ENCODE data around the gene CFAP100. TPM values are rescaled to one million over a fixed set of nuclear protein-coding genes. Genes with fewer than 3 reads are reported as not detected.

Gene CFAP100
- total and polyA plus RNA-seq, 2 of the 4 experiments (the other 2 are of a cell fraction): not detected

DNA sequence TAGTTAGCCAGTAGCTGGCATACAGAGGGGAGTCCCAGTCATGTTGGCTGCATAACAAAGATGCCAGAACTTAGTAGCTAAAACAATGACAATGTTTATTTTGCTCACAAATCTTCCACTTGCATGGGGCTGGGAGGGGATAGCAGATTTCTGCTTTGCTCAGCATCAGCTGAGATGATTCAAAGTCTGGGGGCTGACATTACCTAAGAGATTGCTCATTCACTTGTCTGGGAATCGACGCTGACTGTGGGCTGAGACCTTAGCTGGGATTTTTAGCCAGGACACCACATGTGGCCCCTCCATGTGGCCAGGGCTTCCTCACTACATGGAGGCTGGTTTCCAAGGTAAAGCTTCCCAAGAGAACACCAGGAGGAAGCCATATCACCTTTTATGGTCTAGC lies 12.7 kb upstream of the CFAP100 start:
- CTCF ChIA-PET: no interaction called here
- H3K9me1 ChIP-seq (ENCODE audit: insufficient read depth, low read length): no peaks in the 10 kb centered on the region
- DNase-seq (no peak), ATAC-seq (ENCODE audit: low read depth) (no peak)
- intact Hi-C loops (cut with micrococcal nuclease): no loop called here
- H4K5ac ChIP-seq (ENCODE audit: low read depth, low read length): no peak overlapping the region
- no peak overlapping the region for H2BK15ac ChIP-seq (ENCODE audit: low read depth, low read length)
- H2AK9ac ChIP-seq (replicated peaks; ENCODE audit: low read depth, low read length, poor library complexity): no peak overlapping the region
- no peaks in the 10 kb centered on the region for H4K20me1 ChIP-seq (ENCODE audit: insufficient read depth, low read length)
- peaks cover 26% of the 10 kb centered on the region for H3K27me3 ChIP-seq (ENCODE audit: control insufficient read depth, insufficient read depth, low read length)
- no peak overlapping the region for H3K9ac ChIP-seq (ENCODE audit: low read depth, low read length)
- whole genome bisulfite sequencing, 2 experiments (ENCODE audit: extremely low coverage in 2 of 2, insufficient read length in 1 of 2): no CpG with 5 or more reads among the region's 2 CpGs
- POLR2A ChIA-PET (ENCODE audit: unreplicated experiment): interaction anchor here (0.6 kb wide), 1 partner anchor 712 kb away, joined by 4 read pairs; no protein-coding TSS in a partner anchor
- H3K4me2 ChIP-seq (ENCODE audit: low read depth, low read length): no peak overlapping the region
- H3K14ac ChIP-seq (replicated peaks; ENCODE audit: low read depth, low read length): no peak overlapping the region
- no peak overlapping the region for H3K56ac ChIP-seq (ENCODE audit: extremely low read depth, insufficient read depth, low read length)
- in situ Hi-C loops (cut with MboI; ENCODE audit: low sequenced_read_pairs): loop anchor here (25.0 kb wide), 1 partner anchor 420 kb away; the partner anchor contains the start of gene ROPN1B
- TF ChIP-seq, protein P1, sequence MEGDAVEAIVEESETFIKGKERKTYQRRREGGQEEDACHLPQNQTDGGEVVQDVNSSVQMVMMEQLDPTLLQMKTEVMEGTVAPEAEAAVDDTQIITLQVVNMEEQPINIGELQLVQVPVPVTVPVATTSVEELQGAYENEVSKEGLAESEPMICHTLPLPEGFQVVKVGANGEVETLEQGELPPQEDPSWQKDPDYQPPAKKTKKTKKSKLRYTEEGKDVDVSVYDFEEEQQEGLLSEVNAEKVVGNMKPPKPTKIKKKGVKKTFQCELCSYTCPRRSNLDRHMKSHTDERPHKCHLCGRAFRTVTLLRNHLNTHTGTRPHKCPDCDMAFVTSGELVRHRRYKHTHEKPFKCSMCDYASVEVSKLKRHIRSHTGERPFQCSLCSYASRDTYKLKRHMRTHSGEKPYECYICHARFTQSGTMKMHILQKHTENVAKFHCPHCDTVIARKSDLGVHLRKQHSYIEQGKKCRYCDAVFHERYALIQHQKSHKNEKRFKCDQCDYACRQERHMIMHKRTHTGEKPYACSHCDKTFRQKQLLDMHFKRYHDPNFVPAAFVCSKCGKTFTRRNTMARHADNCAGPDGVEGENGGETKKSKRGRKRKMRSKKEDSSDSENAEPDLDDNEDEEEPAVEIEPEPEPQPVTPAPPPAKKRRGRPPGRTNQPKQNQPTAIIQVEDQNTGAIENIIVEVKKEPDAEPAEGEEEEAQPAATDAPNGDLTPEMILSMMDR (conservative IDR thresholded peaks at IDR 0.05; ENCODE audit: low read depth, low read length): no peak
- TF ChIP-seq, protein P2, sequence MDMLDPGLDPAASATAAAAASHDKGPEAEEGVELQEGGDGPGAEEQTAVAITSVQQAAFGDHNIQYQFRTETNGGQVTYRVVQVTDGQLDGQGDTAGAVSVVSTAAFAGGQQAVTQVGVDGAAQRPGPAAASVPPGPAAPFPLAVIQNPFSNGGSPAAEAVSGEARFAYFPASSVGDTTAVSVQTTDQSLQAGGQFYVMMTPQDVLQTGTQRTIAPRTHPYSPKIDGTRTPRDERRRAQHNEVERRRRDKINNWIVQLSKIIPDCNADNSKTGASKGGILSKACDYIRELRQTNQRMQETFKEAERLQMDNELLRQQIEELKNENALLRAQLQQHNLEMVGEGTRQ (IDR thresholded peaks at IDR 0.05; ENCODE audit: low read depth, low read length): no peak
- TF ChIP-seq RAD21 (IDR thresholded peaks at IDR 0.05; ENCODE audit: low read length) (no peak), MAFK (IDR thresholded peaks at IDR 0.05; ENCODE audit: low read depth, low read length) (no peak), POLR2A (IDR thresholded peaks at IDR 0.05; ENCODE audit: low read depth, low read length) (no peak), RCOR1 (IDR thresholded peaks at IDR 0.05; ENCODE audit: insufficient replicate concordance, low read length) (no peak), FOS (IDR thresholded peaks at IDR 0.05; ENCODE audit: low read depth, low read length) (no peak), CHD1 (IDR thresholded peaks at IDR 0.05; ENCODE audit: low read depth, low read length) (no peak), CEBPB (IDR thresholded peaks at IDR 0.05; ENCODE audit: low read depth, low read length) (no peak), NFE2L2 (IDR thresholded peaks at IDR 0.05; ENCODE audit: low read depth, low read length) (no peak), RFX5 (IDR thresholded peaks at IDR 0.05; ENCODE audit: low read depth, low read length) (no peak), BHLHE40 (IDR thresholded peaks at IDR 0.05; ENCODE audit: low read depth, low read length) (no peak), MAZ (IDR thresholded peaks at IDR 0.05; ENCODE audit: borderline replicate concordance, low read depth, low read length) (no peak), MXI1 (IDR thresholded peaks at IDR 0.05; ENCODE audit: borderline replicate concordance, low read depth, low read length) (no peak), SMC3 (IDR thresholded peaks at IDR 0.05; ENCODE audit: low read depth, low read length) (no peak)
- TF ChIP-seq, protein P3, sequence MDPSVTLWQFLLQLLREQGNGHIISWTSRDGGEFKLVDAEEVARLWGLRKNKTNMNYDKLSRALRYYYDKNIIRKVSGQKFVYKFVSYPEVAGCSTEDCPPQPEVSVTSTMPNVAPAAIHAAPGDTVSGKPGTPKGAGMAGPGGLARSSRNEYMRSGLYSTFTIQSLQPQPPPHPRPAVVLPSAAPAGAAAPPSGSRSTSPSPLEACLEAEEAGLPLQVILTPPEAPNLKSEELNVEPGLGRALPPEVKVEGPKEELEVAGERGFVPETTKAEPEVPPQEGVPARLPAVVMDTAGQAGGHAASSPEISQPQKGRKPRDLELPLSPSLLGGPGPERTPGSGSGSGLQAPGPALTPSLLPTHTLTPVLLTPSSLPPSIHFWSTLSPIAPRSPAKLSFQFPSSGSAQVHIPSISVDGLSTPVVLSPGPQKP (IDR thresholded peaks at IDR 0.05; ENCODE audit: borderline replicate concordance, low read depth, low read length): no peak
- no peak overlapping the region for H4K8ac ChIP-seq (ENCODE audit: low read depth in 2 of 2, low read length in 2 of 2)
- H2BK120ac ChIP-seq (ENCODE audit: low read depth, low read length): no peak overlapping the region
- no peak overlapping the region for H2BK5ac ChIP-seq (ENCODE audit: low read depth, low read length, poor library complexity, severe bottlenecking)
- H2BK20ac ChIP-seq (ENCODE audit: low read depth, low read length): no peak overlapping the region
- H3K4ac ChIP-seq (ENCODE audit: low read depth, low read length): no peak overlapping the region
- no peak overlapping the region for H2AFZ ChIP-seq (replicated peaks; ENCODE audit: low read length, poor library complexity)
- no peak overlapping the region for H3K27ac ChIP-seq (ENCODE audit: insufficient read depth, low read length)
- no peaks in the 10 kb centered on the region for H3K79me1 ChIP-seq (ENCODE audit: low read depth in 1 of 2, low read length in 2 of 2)
- H2AK5ac ChIP-seq (ENCODE audit: low read depth, low read length): no peak overlapping the region
- H3K23ac ChIP-seq (ENCODE audit: low read depth, low read length): no peak overlapping the region
- H3K4me1 ChIP-seq (ENCODE audit: control insufficient read depth, insufficient read depth, low read length): no peaks in the 10 kb centered on the region
- peaks cover 8% of the 10 kb centered on the region for H3K9me3 ChIP-seq (ENCODE audit: control insufficient read depth, insufficient read depth, low read length)
- no peak overlapping the region for H3K4me3 ChIP-seq (ENCODE audit: insufficient read depth, low read depth, low read length)
- H4K91ac ChIP-seq (ENCODE audit: insufficient read depth, low read depth, low read length): no peak overlapping the region
- H3K36me3 ChIP-seq (ENCODE audit: control insufficient read depth, insufficient read depth, low read length): no peaks in the 10 kb centered on the region
- no TSS peak for BruUV-seq (replicated peaks)
- no peak overlapping the region for H3K18ac ChIP-seq (ENCODE audit: low read depth, low read length)
- dilution Hi-C loops (cut with HindIII; ENCODE audit: low sequenced_read_pairs, unreplicated experiment): no loop called here
